H1 (cell line): Measurements from ENCODE around the gene ROR1. TPM values are rescaled to one million over a fixed set of nuclear protein-coding genes. Genes with fewer than 3 reads are reported as not detected.

Source experiments
- CTCF ChIA-PET: fragments of 300-600 bp; sonication (Branson Sonifier 250); formaldehyde crosslinking; loops from one replicate; lab custom pipeline; 2021; ENCODE audit not compliant: partially characterized antibody; lab: Charles Lee
- POLR2A ChIA-PET: fragments of 300-600 bp; sonication (Branson Sonifier 250); formaldehyde crosslinking; loops from one replicate; lab custom pipeline; 2021; ENCODE audit warnings: inconsistent platforms; ENCODE audit not compliant: partially characterized antibody; lab: Charles Lee
- DNase-seq, 2 experiments: peaks; one replicate each; pipeline versions ENCODE4 v3.0.0 to v3.0.0-alpha.2; 2010 to 2022; ENCODE audit warnings: low spot score in 2 of 2, low read depth in 1 of 2, mixed read lengths in 1 of 2
- FAIRE-seq: peaks from 2 replicates; lab custom pipeline; 2011; peaks lifted over from hg19 to GRCh38; lab: Jason Lieb, UNC
- H2AFZ ChIP-seq: 2 replicates; pipeline ENCODE4 v1.8.1; 2012; ENCODE audit warnings: low read length, inconsistent platforms
- H2AK5ac ChIP-seq: 2 replicates; pipeline ENCODE4 v1.6.1; 2013; ENCODE audit warnings: low read depth, low read length
- H2BK120ac ChIP-seq: replicated peaks from 2 replicates; pipeline ENCODE3; 2013; ENCODE audit warnings: low read depth, low read length, inconsistent platforms
- H2BK12ac ChIP-seq: 2 replicates; pipeline ENCODE4 v1.6.1; 2013; ENCODE audit warnings: low read depth, low read length
- H2BK15ac ChIP-seq: 2 replicates; pipeline ENCODE4 v1.6.1; 2013; ENCODE audit warnings: low read length
- H2BK20ac ChIP-seq: 2 replicates; pipeline ENCODE4 v1.6.1; 2013; ENCODE audit warnings: low read length
- H2BK5ac ChIP-seq: 2 replicates; pipeline ENCODE4 v1.6.1; 2013; ENCODE audit warnings: low read depth, low read length
- H3K14ac ChIP-seq: 2 replicates; pipeline ENCODE4 v1.6.1; 2013; ENCODE audit warnings: inconsistent platforms; ENCODE audit not compliant: insufficient read length
- H3K18ac ChIP-seq: 2 replicates; pipeline ENCODE4 v1.6.1; 2013; ENCODE audit warnings: low read length; ENCODE audit errors: extremely low read depth
- H3K23ac ChIP-seq: 2 replicates; pipeline ENCODE4 v1.6.1; 2013; ENCODE audit warnings: inconsistent platforms; ENCODE audit not compliant: insufficient read length
- H3K23me2 ChIP-seq: 2 replicates; pipeline ENCODE4 v1.6.1; 2013; ENCODE audit warnings: low read depth, low read length
- H3K27ac ChIP-seq: 2 replicates; pipeline ENCODE4 v1.6.1; 2011; ENCODE audit warnings: low read depth, low read length, inconsistent platforms
- H3K27me3 ChIP-seq, 4 experiments: replicated peaks in 1 of 4; 1 replicate in 1 of 4; 2 replicates in 3 of 4; pipeline versions ENCODE4 v1.6.1 to v1.8.1; 2011 to 2013; ENCODE audit warnings: low read length in 3 of 4, mild to moderate bottlenecking in 3 of 4, inconsistent platforms in 2 of 4, mixed read lengths in 2 of 4, moderate library complexity in 1 of 4; ENCODE audit not compliant: control insufficient read depth in 3 of 4, insufficient read depth in 3 of 4; ENCODE audit errors: extremely low read depth in 1 of 4
- H3K36me3 ChIP-seq, 4 experiments: 2 replicates each; pipeline versions ENCODE4 v1.6.1 to v1.8.1; 2011 to 2013; ENCODE audit warnings: mild to moderate bottlenecking in 4 of 4, low read length in 3 of 4, moderate library complexity in 2 of 4, control low read depth in 1 of 4, inconsistent platforms in 1 of 4; ENCODE audit not compliant: insufficient read depth in 4 of 4, control insufficient read depth in 2 of 4
- H3K4ac ChIP-seq: replicated peaks from 2 replicates; pipeline ENCODE3; 2013; ENCODE audit warnings: low read length, low read depth, mixed read lengths, inconsistent platforms; ENCODE audit not compliant: insufficient read length
- H3K4me1 ChIP-seq, 4 experiments: replicated peaks in 1 of 4; 1 replicate in 1 of 4; 2 replicates in 3 of 4; pipeline versions ENCODE4 v1.6.1 to v1.8.1; 2011 to 2013; ENCODE audit warnings: low read length in 3 of 4, inconsistent platforms in 2 of 4, mixed read lengths in 1 of 4; ENCODE audit not compliant: insufficient read depth in 4 of 4, control insufficient read depth in 3 of 4
- H3K4me2 ChIP-seq, 2 experiments: 2 replicates each; pipeline versions ENCODE4 v1.6.1 to v1.8.1; 2011 to 2013; ENCODE audit warnings: low read depth in 2 of 2, low read length in 2 of 2, control low read depth in 1 of 2, inconsistent platforms in 1 of 2, mild to moderate bottlenecking in 1 of 2; ENCODE audit not compliant: insufficient read depth in 1 of 2
- H3K4me3 ChIP-seq, 4 experiments: fragments of 200-600, 300-600 bp in 1 of 4; sonication (generic), shearing (Covaris generic), sonication (Bioruptor Twin) in 1 of 4; 2 replicates each; pipeline versions ENCODE4 v1.5.1 to v1.8.1; 2011 to 2016; ENCODE audit warnings: low read length in 4 of 4, low read depth in 3 of 4, control low read depth in 2 of 4, inconsistent platforms in 2 of 4, mild to moderate bottlenecking in 2 of 4, mixed read lengths in 1 of 4, moderate library complexity in 1 of 4; ENCODE audit not compliant: insufficient read depth in 2 of 4; ENCODE audit errors: extremely low read depth in 1 of 4
- H3K56ac ChIP-seq: replicated peaks from 2 replicates; pipeline ENCODE3; 2013; ENCODE audit warnings: low read depth, mild to moderate bottlenecking, mixed read lengths, low read length, inconsistent platforms; ENCODE audit not compliant: insufficient read length
- H3K79me1 ChIP-seq: 2 replicates; pipeline ENCODE4 v1.6.1; 2013; ENCODE audit warnings: low read depth, low read length, control low read depth
- H3K79me2 ChIP-seq, 2 experiments: 2 replicates each; pipeline versions ENCODE4 v1.6.1 to v1.8.1; 2012 to 2013; ENCODE audit warnings: low read length in 2 of 2, mild to moderate bottlenecking in 2 of 2, inconsistent platforms in 1 of 2; ENCODE audit not compliant: insufficient read depth in 2 of 2, control insufficient read depth in 1 of 2
- H3K9ac ChIP-seq, 4 experiments: replicated peaks in 1 of 4; 1 replicate in 1 of 4; 2 replicates in 3 of 4; pipeline versions ENCODE4 v1.6.1 to v1.8.1; 2011 to 2013; ENCODE audit warnings: low read depth in 3 of 4, low read length in 3 of 4, control low read depth in 2 of 4, mild to moderate bottlenecking in 2 of 4, moderate library complexity in 2 of 4, inconsistent platforms in 1 of 4; ENCODE audit errors: extremely low read depth in 1 of 4
- H3K9me3 ChIP-seq, 2 experiments: 2 replicates each; pipeline versions ENCODE4 v1.6.1 to v1.8.1; 2012 to 2013; ENCODE audit warnings: mild to moderate bottlenecking in 2 of 2, moderate library complexity in 2 of 2, control low read depth in 1 of 2, inconsistent platforms in 1 of 2, low read depth in 1 of 2, low read length in 1 of 2, mixed read lengths in 1 of 2; ENCODE audit not compliant: insufficient read depth in 2 of 2
- H4K20me1 ChIP-seq, 2 experiments: replicated peaks in 1 of 2; 2 replicates each; pipeline versions ENCODE3 to v1.8.1; 2011 to 2013; ENCODE audit warnings: inconsistent platforms in 2 of 2, low read length in 2 of 2, mild to moderate bottlenecking in 1 of 2; ENCODE audit not compliant: insufficient read depth in 2 of 2, control insufficient read depth in 1 of 2
- H4K5ac ChIP-seq: 2 replicates; pipeline ENCODE4 v1.6.1; 2013; ENCODE audit warnings: low read length, low read depth, mixed read lengths, inconsistent platforms; ENCODE audit not compliant: insufficient read length
- H4K8ac ChIP-seq: 2 replicates; pipeline ENCODE4 v1.8.0; 2013; ENCODE audit warnings: mild to moderate bottlenecking, moderate library complexity, low read length, inconsistent platforms; ENCODE audit not compliant: insufficient read depth; ENCODE audit errors: extremely low read depth
- H4K91ac ChIP-seq: replicated peaks from 2 replicates; pipeline ENCODE3; 2013; ENCODE audit warnings: low read length, mixed read lengths, inconsistent platforms; ENCODE audit not compliant: insufficient read length
- BRCA1 ChIP-seq: IDR thresholded peaks from 2 replicates; pipeline ENCODE4 v1.6.1; 2012; ENCODE audit warnings: low read depth, low read length, improper control_type of control experiment
- CHD2 ChIP-seq: IDR thresholded peaks from 2 replicates; pipeline ENCODE4 v1.6.1; 2012; ENCODE audit warnings: low read length, improper control_type of control experiment
- CTBP2 ChIP-seq: IDR thresholded peaks from 2 replicates; pipeline ENCODE4 v1.7.0; 2011; ENCODE audit warnings: borderline replicate concordance, mild to moderate bottlenecking, moderate library complexity, mixed read lengths, low read length; ENCODE audit not compliant: insufficient read depth, insufficient read length
- CTCF ChIP-seq, 3 experiments: IDR thresholded peaks; 1 replicate in 2 of 3; 2 replicates in 1 of 3; pipeline versions ENCODE4 v1.5.1 to v1.6.1; 2011; ENCODE audit warnings: low read length in 3 of 3, mild to moderate bottlenecking in 3 of 3, inconsistent platforms in 2 of 3, low read depth in 1 of 3, moderate library complexity in 1 of 3; ENCODE audit not compliant: insufficient read depth in 1 of 3; ENCODE audit errors: control extremely low read depth in 1 of 3
- EGR1 ChIP-seq: IDR thresholded peaks from 2 replicates; pipeline ENCODE4 v1.6.1; 2011; ENCODE audit warnings: low read depth, low read length, borderline replicate concordance
- FOSL1 ChIP-seq: IDR thresholded peaks from 2 replicates; pipeline ENCODE4 v1.6.1; 2011; ENCODE audit warnings: mild to moderate bottlenecking, low read depth, low read length, moderate library complexity; ENCODE audit not compliant: insufficient read depth
- KDM4A ChIP-seq: IDR thresholded peaks from one replicate; pipeline ENCODE4 v1.7.1; 2012; ENCODE audit warnings: low read depth, mild to moderate bottlenecking, moderate library complexity, low read length, inconsistent platforms; ENCODE audit not compliant: severe bottlenecking
- PHF8 ChIP-seq: fragments of 200-600 bp; sonication (generic); conservative IDR thresholded peaks from 2 replicates; pipeline ENCODE4 v1.7.1; 2012; ENCODE audit warnings: low read depth, mild to moderate bottlenecking, inconsistent platforms, low read length, moderate library complexity
- SIN3A ChIP-seq, 2 experiments: IDR thresholded peaks in 1 of 2; conservative IDR thresholded peaks in 1 of 2; 2 replicates each; pipeline ENCODE4 v1.6.1; 2011 to 2012; ENCODE audit warnings: low read length in 2 of 2, improper control_type of control experiment in 1 of 2, low read depth in 1 of 2, mild to moderate bottlenecking in 1 of 2
- WGBS, 2 experiments: shearing (Covaris generic) in 1 of 2; methylation state at CpG; one replicate each; pipeline versions ENCODE4 v1.1.6 to v1.1.7; 2013 to 2015; ENCODE audit warnings: low lambda C conversion rate in 2 of 2, mixed read lengths in 2 of 2, inconsistent platforms in 1 of 2, low coverage in 1 of 2, missing lambda C conversion rate in 1 of 2; ENCODE audit not compliant: insufficient replicate concordance in 2 of 2, insufficient coverage in 1 of 2, insufficient read length in 1 of 2; ENCODE audit errors: extremely low coverage in 1 of 2, missing lambda C conversion rate in 1 of 2; 5-methylcytosine and 5-hydroxymethylcytosine counted together
- polyA plus RNA-seq, 7 experiments: library from polyadenylated mRNA; depleted of rRNA in 3 of 7; stranded (reverse) in 5 of 7; unstranded in 2 of 7; fragments of >200 nt in 5 of 7; fragments of 200-250 nt in 2 of 7; gene quantifications; 1 replicate in 5 of 7; 2 replicates in 1 of 7; 4 replicates in 1 of 7; pipeline versions ENCODE4 v1.2.1 to v1.2.3, GENCODE V29; 2011 to 2013; ENCODE audit warnings: missing spikeins in 2 of 7, mixed read lengths in 2 of 7
- total RNA-seq: library from RNA; stranded (reverse); fragmentation: NEBNext Ultra II Directional; extraction: Animal tissue kit (Norgen Biotek cat#: 25700); gene quantifications from 2 replicates; pipeline ENCODE4 v1.2.1, GENCODE V29; 2021

ROR1 gene
- total and polyA plus RNA-seq, 2 of the 8 experiments (the other 6 are each of a cell fraction or from before 2014, with no cell fraction given): 33.6 to 73.6 TPM

- Histone ChIP-seq H2AFZ (no peak overlapping the region), H3K4ac (no peak overlapping the region), H3K23me2 (no peaks in the 10 kb centered on the region; the same call in 1 of the 2 replicates), H2BK12ac (no peak overlapping the region), H3K18ac (no peak overlapping the region), H2BK15ac (no peak overlapping the region), H2BK5ac (no peak overlapping the region), H2BK120ac (no peak overlapping the region), H3K4me1 (no peaks in the 10 kb centered on the region), H3K27me3 (no peaks in the 10 kb centered on the region), H3K9me3 (no peaks in the 10 kb centered on the region), H3K4me2 (no peak overlapping the region), H3K79me1 (no peaks in the 10 kb centered on the region), H3K9ac (no peak overlapping the region), H3K79me2 (no peaks in the 10 kb centered on the region), H2AK5ac (no peak overlapping the region), H3K36me3 (peaks cover 5 to 20% (median 18%) of the 10 kb centered on the region in 4 experiments; a peak in 7 of 8 replicates), H3K4me3 (no peak overlapping the region), H3K23ac (no peak overlapping the region), H2BK20ac (no peak overlapping the region), H4K8ac (no peak overlapping the region), H3K56ac (no peak overlapping the region), H3K14ac (no peak overlapping the region), H4K91ac (no peak overlapping the region), H3K27ac (no peak overlapping the region), H4K20me1 (peaks cover 0 to 2% of the 10 kb centered on the region in 2 experiments), H4K5ac (no peak overlapping the region)
- TF ChIP-seq BRCA1: no peak
- no peak for TF ChIP-seq CTCF (IDR thresholded peaks at IDR 0.05; ENCODE audit: control extremely low read depth in 1 of 3, insufficient read depth in 1 of 3, low read depth in 1 of 3, low read length in 3 of 3)
- TF ChIP-seq FOSL1: no peak
- TF ChIP-seq SIN3A (conservative IDR thresholded peaks at IDR 0.05 in 1 of 2, IDR thresholded peaks at IDR 0.05 in 1 of 2; ENCODE audit: low read depth in 1 of 2, low read length in 2 of 2): no peak
- TF ChIP-seq CTBP2: no peak
- no peak for TF ChIP-seq KDM4A
- TF ChIP-seq EGR1: no peak
- no peak for TF ChIP-seq CHD2
- no peak for TF ChIP-seq PHF8
- CTCF ChIA-PET: no interaction called here
- WGBS, 2 experiments: 89% methylated on average over 4 of the region's 4 CpGs; no CpG with 5 or more reads in 1 of the 2 experiments
- FAIRE-seq (no peak), DNase-seq (no peak)
- POLR2A ChIA-PET: no interaction called here
These were observed 405.8 kb downstream of the ROR1 start for GRCh38 chr1:64179588-64179987.
